A549 (cell line): ENCODE results near the gene SMARCD3.

ENCODE experiments used
- BHLHE40 ChIP-seq: IDR thresholded peaks from 2 replicates; pipeline ENCODE4 v1.6.1; 2012; ENCODE audit warnings: low read depth, low read length, inconsistent platforms
- CHD4 ChIP-seq: fragments of 200-600 bp; sonication (generic); IDR thresholded peaks from 2 replicates; pipeline ENCODE4 v1.6.1; 2016; ENCODE audit warnings: antibody characterized with exemption, mild to moderate bottlenecking, borderline replicate concordance
- FOSB ChIP-seq: fragments of 250-450 bp; sonication (Bioruptor Pico); IDR thresholded peaks from 2 replicates; pipeline ENCODE4 v1.5.0; 2020; ENCODE audit warnings: mild to moderate bottlenecking, moderate library complexity
- JUN ChIP-seq, 2 experiments: fragments of >200 bp; sonication (Bioruptor Twin); formaldehyde crosslinking; IDR thresholded peaks; 2 replicates in 1 of 2; 3 replicates in 1 of 2; pipeline ENCODE4 v1.6.1; 2016 to 2017
- JUNB ChIP-seq: fragments of >200 bp; sonication (Bioruptor Twin); formaldehyde crosslinking; IDR thresholded peaks from 2 replicates; pipeline ENCODE4 v1.6.1; 2016
- POLR2A ChIP-seq: IDR thresholded peaks from 2 replicates; pipeline ENCODE4 v1.6.1; 2012; ENCODE audit warnings: mild to moderate bottlenecking, low read length
- ZC3H11A ChIP-seq: fragments of 450-650 bp; IDR thresholded peaks from 2 replicates; pipeline ENCODE4 v1.6.1; 2014; ENCODE audit warnings: antibody characterized with exemption, mild to moderate bottlenecking
- TF ChIP-seq, protein P1 (sequence below): fragments of >200 bp; sonication (Bioruptor Twin); formaldehyde crosslinking; IDR thresholded peaks from 3 replicates; pipeline ENCODE4 v1.5.1; 2016
- TF ChIP-seq, protein P2 (sequence below): IDR thresholded peaks from 2 replicates; pipeline ENCODE4 v1.6.1; 2012
- TF ChIP-seq, protein P3 (sequence below): fragments of 450-650 bp; IDR thresholded peaks from 2 replicates; pipeline ENCODE4 v1.6.1; 2014; ENCODE audit warnings: antibody characterized with exemption

DNA sequence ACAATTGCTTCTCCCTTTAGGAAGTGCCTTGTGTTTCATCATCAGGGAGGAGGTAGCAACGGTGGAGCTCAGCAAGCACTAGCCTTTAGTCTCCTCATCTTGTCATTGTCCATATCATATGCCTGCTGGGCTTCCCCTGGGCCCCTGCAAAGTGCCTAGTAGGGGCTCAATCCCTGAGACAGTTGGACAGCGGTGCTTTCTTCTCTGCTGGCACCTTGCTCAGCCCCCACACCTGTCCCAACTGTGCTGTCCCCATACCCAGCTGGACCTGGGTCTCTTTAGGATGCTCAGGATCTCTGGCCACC, 5.5 kb downstream of the SMARCD3 start:
- TF ChIP-seq, protein P1, sequence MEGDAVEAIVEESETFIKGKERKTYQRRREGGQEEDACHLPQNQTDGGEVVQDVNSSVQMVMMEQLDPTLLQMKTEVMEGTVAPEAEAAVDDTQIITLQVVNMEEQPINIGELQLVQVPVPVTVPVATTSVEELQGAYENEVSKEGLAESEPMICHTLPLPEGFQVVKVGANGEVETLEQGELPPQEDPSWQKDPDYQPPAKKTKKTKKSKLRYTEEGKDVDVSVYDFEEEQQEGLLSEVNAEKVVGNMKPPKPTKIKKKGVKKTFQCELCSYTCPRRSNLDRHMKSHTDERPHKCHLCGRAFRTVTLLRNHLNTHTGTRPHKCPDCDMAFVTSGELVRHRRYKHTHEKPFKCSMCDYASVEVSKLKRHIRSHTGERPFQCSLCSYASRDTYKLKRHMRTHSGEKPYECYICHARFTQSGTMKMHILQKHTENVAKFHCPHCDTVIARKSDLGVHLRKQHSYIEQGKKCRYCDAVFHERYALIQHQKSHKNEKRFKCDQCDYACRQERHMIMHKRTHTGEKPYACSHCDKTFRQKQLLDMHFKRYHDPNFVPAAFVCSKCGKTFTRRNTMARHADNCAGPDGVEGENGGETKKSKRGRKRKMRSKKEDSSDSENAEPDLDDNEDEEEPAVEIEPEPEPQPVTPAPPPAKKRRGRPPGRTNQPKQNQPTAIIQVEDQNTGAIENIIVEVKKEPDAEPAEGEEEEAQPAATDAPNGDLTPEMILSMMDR, result no peak
- TF ChIP-seq JUNB (no peak), POLR2A (no peak), ZC3H11A (no peak), FOSB (CRISPR knock-in tag) (no peak), BHLHE40 (no peak), CHD4 (no peak), JUN (IDR thresholded peaks at IDR 0.05) (no peak)
- TF ChIP-seq, protein P2, sequence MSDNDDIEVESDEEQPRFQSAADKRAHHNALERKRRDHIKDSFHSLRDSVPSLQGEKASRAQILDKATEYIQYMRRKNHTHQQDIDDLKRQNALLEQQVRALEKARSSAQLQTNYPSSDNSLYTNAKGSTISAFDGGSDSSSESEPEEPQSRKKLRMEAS, result no peak
- TF ChIP-seq, protein P3, sequence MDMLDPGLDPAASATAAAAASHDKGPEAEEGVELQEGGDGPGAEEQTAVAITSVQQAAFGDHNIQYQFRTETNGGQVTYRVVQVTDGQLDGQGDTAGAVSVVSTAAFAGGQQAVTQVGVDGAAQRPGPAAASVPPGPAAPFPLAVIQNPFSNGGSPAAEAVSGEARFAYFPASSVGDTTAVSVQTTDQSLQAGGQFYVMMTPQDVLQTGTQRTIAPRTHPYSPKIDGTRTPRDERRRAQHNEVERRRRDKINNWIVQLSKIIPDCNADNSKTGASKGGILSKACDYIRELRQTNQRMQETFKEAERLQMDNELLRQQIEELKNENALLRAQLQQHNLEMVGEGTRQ, result no peak
